AG10803 (cell line): Measurements from ENCODE around the gene GDF3.
A peak's percentile ranks its signal among the peaks of the same experiment; 100 is the strongest.
"Not testable (repeated sequence)": the region's sequence is repeated elsewhere in the genome, so short reads cannot be mapped to it uniquely, and the experiment has no call there.

Experiments
- DNase-seq: peaks from one replicate; pipeline ENCODE4 v3.0.0; 2010; ENCODE audit warnings: low read depth
- H3K4me3 ChIP-seq: 2 replicates; pipeline ENCODE4 v1.5.1; 2011; ENCODE audit warnings: mild to moderate bottlenecking, low read length, control low read depth
- TF ChIP-seq, protein P1 (sequence below): conservative IDR thresholded peaks from 2 replicates; pipeline ENCODE4 v1.5.1; 2011; ENCODE audit warnings: mild to moderate bottlenecking, low read length, control low read depth, inconsistent platforms

The GDF3 gene

DNA sequence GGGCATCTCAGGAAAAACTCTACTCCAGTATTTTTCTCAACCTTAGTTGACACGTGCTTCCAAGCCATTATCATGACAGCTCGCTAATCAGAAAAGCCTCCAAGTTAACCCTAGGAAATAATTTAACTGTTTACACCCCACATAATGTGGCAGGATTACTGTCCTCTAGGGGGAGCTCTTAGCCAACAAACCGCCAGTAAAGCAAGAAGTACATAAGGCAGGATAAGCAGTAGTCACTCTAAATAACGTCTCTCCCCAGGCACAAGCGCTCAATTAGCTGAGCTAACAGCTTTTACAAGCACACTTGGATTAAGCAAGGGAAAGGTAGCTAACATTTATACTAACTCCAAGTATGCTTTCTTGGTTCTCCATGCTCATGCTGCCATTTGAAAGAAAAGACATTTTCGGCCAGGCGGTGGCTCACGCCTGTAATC, 52.7 kb downstream of the GDF3 start:
- no peak for DNase-seq
- H3K4me3 ChIP-seq, result no peak overlapping the region
- TF ChIP-seq, protein P1, sequence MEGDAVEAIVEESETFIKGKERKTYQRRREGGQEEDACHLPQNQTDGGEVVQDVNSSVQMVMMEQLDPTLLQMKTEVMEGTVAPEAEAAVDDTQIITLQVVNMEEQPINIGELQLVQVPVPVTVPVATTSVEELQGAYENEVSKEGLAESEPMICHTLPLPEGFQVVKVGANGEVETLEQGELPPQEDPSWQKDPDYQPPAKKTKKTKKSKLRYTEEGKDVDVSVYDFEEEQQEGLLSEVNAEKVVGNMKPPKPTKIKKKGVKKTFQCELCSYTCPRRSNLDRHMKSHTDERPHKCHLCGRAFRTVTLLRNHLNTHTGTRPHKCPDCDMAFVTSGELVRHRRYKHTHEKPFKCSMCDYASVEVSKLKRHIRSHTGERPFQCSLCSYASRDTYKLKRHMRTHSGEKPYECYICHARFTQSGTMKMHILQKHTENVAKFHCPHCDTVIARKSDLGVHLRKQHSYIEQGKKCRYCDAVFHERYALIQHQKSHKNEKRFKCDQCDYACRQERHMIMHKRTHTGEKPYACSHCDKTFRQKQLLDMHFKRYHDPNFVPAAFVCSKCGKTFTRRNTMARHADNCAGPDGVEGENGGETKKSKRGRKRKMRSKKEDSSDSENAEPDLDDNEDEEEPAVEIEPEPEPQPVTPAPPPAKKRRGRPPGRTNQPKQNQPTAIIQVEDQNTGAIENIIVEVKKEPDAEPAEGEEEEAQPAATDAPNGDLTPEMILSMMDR, result peak; percentile 44

DNA sequence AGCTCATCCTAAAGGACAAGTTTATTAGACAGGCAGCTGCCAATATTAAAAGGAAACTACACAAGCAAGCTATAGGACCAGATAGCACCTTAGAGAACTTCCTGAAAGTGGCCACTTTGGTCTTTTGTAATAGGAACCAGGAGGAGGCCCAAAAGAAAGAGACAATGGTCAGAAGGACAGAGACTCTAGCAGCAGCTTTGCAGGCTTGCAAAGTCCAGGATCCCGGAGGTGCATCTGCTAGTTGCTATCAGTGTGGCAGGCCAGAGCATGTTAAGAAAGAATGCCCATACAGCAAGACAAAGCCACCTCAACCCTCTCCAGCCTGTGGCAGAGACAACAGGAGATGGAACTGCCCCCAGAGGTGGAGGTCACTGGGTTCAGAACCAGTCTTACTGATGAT, 53.3 kb downstream of the GDF3 start:
- TF ChIP-seq, protein P1, result no peak

DNA sequence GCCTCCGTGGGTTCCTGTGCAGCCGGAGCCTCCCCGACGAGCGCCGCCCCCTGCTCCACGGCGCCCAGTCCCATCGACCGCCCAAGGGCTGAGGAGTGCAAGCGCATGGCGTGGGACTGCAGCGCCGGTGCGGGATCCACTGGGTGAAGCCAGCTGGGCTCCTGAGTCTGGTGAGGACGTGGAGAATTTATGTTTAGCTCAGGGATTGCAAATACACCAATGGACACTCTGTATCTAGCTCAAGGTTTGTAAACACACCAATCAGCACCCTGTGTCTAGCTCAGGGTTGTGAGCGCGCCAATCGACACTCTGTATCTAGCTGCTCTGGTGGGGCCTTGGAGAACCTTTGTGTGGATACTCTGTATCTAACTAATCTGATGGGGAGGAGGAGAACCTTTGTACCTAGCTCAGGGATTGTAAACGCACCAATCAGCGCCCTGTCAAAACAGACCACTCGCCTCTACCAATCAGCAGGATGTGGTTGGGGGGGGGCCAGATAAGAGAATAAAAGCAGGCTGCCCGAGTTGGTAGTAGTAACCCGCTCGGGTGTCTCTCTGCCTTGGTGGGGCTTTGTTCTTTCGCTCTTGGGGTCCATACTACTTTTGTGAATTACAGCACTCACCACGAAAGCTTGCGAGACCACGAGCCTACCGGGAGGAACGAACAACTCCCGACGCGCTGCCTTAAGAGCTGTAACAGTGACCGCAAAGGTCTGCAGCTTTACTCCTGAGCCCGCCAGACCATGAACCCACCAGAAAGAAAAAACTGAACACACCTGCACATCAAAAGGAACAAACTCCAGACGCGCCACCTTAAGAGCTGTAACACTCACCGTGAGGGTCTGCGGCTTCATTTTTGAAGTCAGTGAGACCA, 55.2 kb downstream of the GDF3 start:
- H3K4me3 ChIP-seq, DNase-seq: not testable (repeated sequence)

More for the DNA sequence above, 53.3 kb downstream of the GDF3 start:
- no peak overlapping the region for H3K4me3 ChIP-seq
- no peak for DNase-seq
